Measurements from ENCODE around the gene SLC2A9. TPM values are rescaled to one million over a fixed set of nuclear protein-coding genes. Genes with fewer than 3 reads are reported as not detected.

Gene SLC2A9
- total and polyA plus RNA-seq, 2 of the 8 experiments (the other 6 are each of a cell fraction or from before 2014, with no cell fraction given) = 0.20 to 0.26 TPM

DNA sequence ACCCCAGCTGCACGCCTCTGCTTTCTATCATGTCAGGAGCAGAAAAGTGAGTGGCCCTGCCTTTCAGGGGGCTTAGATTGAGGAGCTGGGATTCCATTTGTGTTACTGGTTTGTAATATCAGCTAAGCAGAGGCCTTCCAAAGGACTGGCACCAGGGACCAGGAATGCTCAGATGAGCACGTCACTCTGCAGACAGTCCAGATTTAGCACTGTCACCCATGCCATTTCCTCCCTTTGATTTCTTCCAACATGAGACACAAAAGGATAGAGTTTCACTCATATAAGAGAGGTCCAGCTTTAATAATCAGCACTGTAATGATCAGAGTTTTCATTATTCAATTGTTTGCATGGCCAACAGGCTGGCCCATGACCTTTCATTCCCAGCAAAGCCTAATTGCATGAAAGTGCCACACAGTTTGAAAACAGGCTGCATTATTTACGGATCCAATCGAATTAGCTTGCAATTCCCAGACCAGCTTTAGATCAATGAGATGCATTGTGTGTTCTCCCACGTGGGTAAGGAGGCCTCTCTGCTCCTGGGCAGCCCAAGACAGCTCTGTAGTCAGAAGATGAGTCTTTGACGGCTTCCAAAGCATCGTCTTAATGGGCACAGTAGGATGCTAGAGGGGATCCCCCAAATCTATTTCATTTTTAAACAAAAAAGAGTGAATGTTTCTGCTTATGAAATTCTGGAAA, 9.8 kb upstream of the SLC2A9 start:
- ChIA-PET CTCF (ENCODE audit: partially characterized antibody) (interaction anchor here (1.0 to 6.4 kb wide), 3 partner anchors 9 to 16 kb away, joined by 3 to 29 read pairs (median 26); no protein-coding TSS in a partner anchor), POLR2A (ENCODE audit: partially characterized antibody) (interaction anchor here (0.8 kb wide), 1 partner anchor 77 kb away, joined by 3 read pairs; no protein-coding TSS in a partner anchor)
- Histone ChIP-seq H3K27me3 (replicated peaks in 1 of 4; ENCODE audit: control insufficient read depth in 3 of 4, extremely low read depth in 1 of 4, insufficient read depth in 3 of 4, low read length in 3 of 4) (no peaks in the 10 kb centered on the region; a peak in 1 of 7 replicates), H4K20me1 (replicated peaks in 1 of 2; ENCODE audit: control insufficient read depth in 1 of 2, insufficient read depth in 2 of 2, low read length in 2 of 2) (no peaks in the 10 kb centered on the region), H4K91ac (replicated peaks; ENCODE audit: insufficient read length, low read length) (no peak overlapping the region), H4K5ac (ENCODE audit: insufficient read length, low read depth, low read length) (no peak overlapping the region), H3K23ac (ENCODE audit: insufficient read length) (no peak overlapping the region), H2AK5ac (ENCODE audit: low read depth, low read length) (no peak overlapping the region), H3K4me3 (ENCODE audit: extremely low read depth in 1 of 4, insufficient read depth in 2 of 4, low read depth in 3 of 4, low read length in 4 of 4) (no peak overlapping the region), H2AFZ (ENCODE audit: low read length) (no peak overlapping the region), H2BK5ac (ENCODE audit: low read depth, low read length) (no peak overlapping the region), H2BK20ac (ENCODE audit: low read length) (no peak overlapping the region), H3K23me2 (ENCODE audit: low read depth, low read length) (no peaks in the 10 kb centered on the region), H3K79me2 (ENCODE audit: control insufficient read depth in 1 of 2, insufficient read depth in 2 of 2, low read length in 2 of 2) (no peaks in the 10 kb centered on the region), H3K36me3 (ENCODE audit: control insufficient read depth in 2 of 4, insufficient read depth in 4 of 4, low read length in 3 of 4) (no peaks in the 10 kb centered on the region), H3K4me1 (replicated peaks in 1 of 4; ENCODE audit: control insufficient read depth in 3 of 4, insufficient read depth in 4 of 4, low read length in 3 of 4) (peaks cover 0 to 2% (median 0%) of the 10 kb centered on the region in 4 experiments; a peak in 1 of 7 replicates), H3K9me3 (ENCODE audit: insufficient read depth in 2 of 2, low read depth in 1 of 2, low read length in 1 of 2) (no peaks in the 10 kb centered on the region), H2BK12ac (ENCODE audit: low read depth, low read length) (no peak overlapping the region), H3K18ac (ENCODE audit: extremely low read depth, low read length) (no peak overlapping the region), H3K4ac (replicated peaks; ENCODE audit: insufficient read length, low read depth, low read length) (no peak overlapping the region), H3K9ac (replicated peaks in 1 of 4; ENCODE audit: extremely low read depth in 1 of 4, low read depth in 3 of 4, low read length in 3 of 4) (no peak overlapping the region), H3K4me2 (ENCODE audit: insufficient read depth in 1 of 2, low read depth in 2 of 2, low read length in 2 of 2) (no peak overlapping the region), H2BK15ac (ENCODE audit: low read length) (no peak overlapping the region), H4K8ac (ENCODE audit: extremely low read depth, insufficient read depth, low read length) (peak overlapping the region; percentile 14; the same call in 1 of the 2 replicates), H2BK120ac (replicated peaks; ENCODE audit: low read depth, low read length) (no peak overlapping the region), H3K79me1 (ENCODE audit: low read depth, low read length) (no peaks in the 10 kb centered on the region), H3K14ac (ENCODE audit: insufficient read length) (no peak overlapping the region), H3K56ac (replicated peaks; ENCODE audit: insufficient read length, low read depth, low read length) (no peak overlapping the region), H3K27ac (ENCODE audit: low read depth, low read length) (no peak overlapping the region)
- 89% methylated on average over 7 of the region's 7 CpGs; no CpG with 5 or more reads in 1 of the 2 experiments for WGBS, 2 experiments (ENCODE audit: extremely low coverage in 1 of 2, insufficient coverage in 1 of 2, insufficient read length in 1 of 2, insufficient replicate concordance in 2 of 2, low coverage in 1 of 2, low lambda C conversion rate in 2 of 2, missing lambda C conversion rate in 1 of 2)
- no peak for DNase-seq (ENCODE audit: low read depth in 1 of 2, low spot score in 2 of 2)
- FAIRE-seq = no peak
- TF ChIP-seq FOSL1 (IDR thresholded peaks at IDR 0.05; ENCODE audit: insufficient read depth, low read depth, low read length) = no peak
- TF ChIP-seq CBX5 (IDR thresholded peaks at IDR 0.05; ENCODE audit: low read depth, low read length) = no peak
- TF ChIP-seq KDM5A (IDR thresholded peaks at IDR 0.05; ENCODE audit: low read length) = no peak
- no peak for TF ChIP-seq ATF2 (IDR thresholded peaks at IDR 0.05; ENCODE audit: low read length)
- no peak for TF ChIP-seq RXRA (IDR thresholded peaks at IDR 0.05; ENCODE audit: insufficient read depth, low read depth, low read length)
- no peak for TF ChIP-seq POLR2A (IDR thresholded peaks at IDR 0.05; ENCODE audit: control extremely low read depth in 1 of 2, low read depth in 2 of 2, low read length in 2 of 2)
- no peak for TF ChIP-seq SRF (IDR thresholded peaks at IDR 0.05; ENCODE audit: low read depth, low read length)
- TF ChIP-seq CBX8 (IDR thresholded peaks at IDR 0.05; ENCODE audit: borderline replicate concordance, low read depth, low read length) = no peak
- TF ChIP-seq RAD21 (IDR thresholded peaks at IDR 0.05 in 1 of 2, conservative IDR thresholded peaks at IDR 0.05 in 1 of 2; ENCODE audit: low read depth in 2 of 2, low read length in 2 of 2) = no peak
